Astrocyte (in vitro differentiated cells and primary cell): ENCODE measurements around the gene ZNF410. TPM values are rescaled to one million over a fixed set of nuclear protein-coding genes. Genes with fewer than 3 reads are reported as not detected.

Source experiments
- DNase-seq: peaks from one replicate; pipeline ENCODE4 v3.0.0-alpha.2; 2010; ENCODE audit warnings: low read depth
- FAIRE-seq: peaks from 2 replicates; lab custom pipeline; 2011; peaks lifted over from hg19 to GRCh38; lab: Jason Lieb, UNC
- H2AFZ ChIP-seq: 2 replicates; pipeline ENCODE4 v1.6.0; 2012; ENCODE audit warnings: low read depth, low read length, inconsistent platforms
- H3K27ac ChIP-seq: 2 replicates; pipeline ENCODE4 v1.5.1; 2011; ENCODE audit warnings: low read depth, low read length, inconsistent platforms
- H3K27me3 ChIP-seq: 2 replicates; pipeline ENCODE4 v1.6.0; 2011; ENCODE audit warnings: low read length, inconsistent platforms; ENCODE audit not compliant: insufficient read depth
- H3K36me3 ChIP-seq: 2 replicates; pipeline ENCODE4 v1.5.1; 2011; ENCODE audit warnings: low read length, inconsistent platforms; ENCODE audit not compliant: insufficient read depth
- H3K4me1 ChIP-seq: 2 replicates; pipeline ENCODE4 v1.5.1; 2011; ENCODE audit warnings: low read length, inconsistent platforms; ENCODE audit not compliant: insufficient read depth
- H3K4me2 ChIP-seq: 2 replicates; pipeline ENCODE4 v1.6.0; 2012; ENCODE audit warnings: low read length, inconsistent platforms
- H3K4me3 ChIP-seq: 2 replicates; pipeline ENCODE4 v1.5.1; 2011; ENCODE audit warnings: low read depth, mild to moderate bottlenecking, low read length, inconsistent platforms; ENCODE audit not compliant: insufficient read depth
- H3K79me2 ChIP-seq: 2 replicates; pipeline ENCODE4 v1.6.0; 2012; ENCODE audit warnings: mild to moderate bottlenecking, low read length, inconsistent platforms; ENCODE audit not compliant: insufficient read depth
- H3K9ac ChIP-seq: 2 replicates; pipeline ENCODE4 v1.6.0; 2012; ENCODE audit warnings: mild to moderate bottlenecking, low read length, inconsistent platforms
- H3K9me3 ChIP-seq: 2 replicates; pipeline ENCODE4 v1.5.1; 2012; ENCODE audit warnings: low read depth, mild to moderate bottlenecking, low read length, inconsistent platforms; ENCODE audit not compliant: insufficient read depth
- H4K20me1 ChIP-seq: 2 replicates; pipeline ENCODE4 v1.6.0; 2012; ENCODE audit warnings: low read length, inconsistent platforms; ENCODE audit not compliant: insufficient read depth
- H3K27ac Mint-ChIP-seq: one replicate; pipeline ENCODE4 v1.8.0; 2021; ENCODE audit warnings: mild to moderate bottlenecking, mixed read lengths; ENCODE audit not compliant: unreplicated experiment
- H3K27me3 Mint-ChIP-seq: one replicate; pipeline ENCODE4 v1.8.0; 2021; ENCODE audit warnings: low read depth, mixed read lengths; ENCODE audit not compliant: unreplicated experiment
- H3K36me3 Mint-ChIP-seq: one replicate; pipeline ENCODE4 v1.8.0; 2021; ENCODE audit warnings: low read depth, mixed read lengths; ENCODE audit not compliant: unreplicated experiment
- H3K4me1 Mint-ChIP-seq: one replicate; pipeline ENCODE4 v1.8.0; 2021; ENCODE audit warnings: low read depth, mixed read lengths; ENCODE audit not compliant: unreplicated experiment
- H3K4me3 Mint-ChIP-seq: one replicate; pipeline ENCODE4 v1.8.0; 2021; ENCODE audit warnings: mild to moderate bottlenecking, moderate library complexity, mixed read lengths; ENCODE audit not compliant: unreplicated experiment
- H3K9me3 Mint-ChIP-seq: one replicate; pipeline ENCODE4 v1.8.0; 2021; ENCODE audit warnings: mild to moderate bottlenecking, mixed read lengths; ENCODE audit not compliant: unreplicated experiment
- EZH2 ChIP-seq: IDR thresholded peaks from 2 replicates; pipeline ENCODE4 v1.6.1; 2012; ENCODE audit warnings: mild to moderate bottlenecking, low read length, inconsistent platforms; ENCODE audit not compliant: insufficient read depth
- total RNA-seq: library from RNA; stranded (reverse); gene quantifications from 2 replicates; pipeline ENCODE4 v1.2.1, GENCODE V29; 2021
- TF ChIP-seq, protein P1 (sequence below): IDR thresholded peaks from 2 replicates; pipeline ENCODE4 v1.5.1; 2011; ENCODE audit warnings: low read depth, mild to moderate bottlenecking, inconsistent platforms, low read length, moderate library complexity; ENCODE audit not compliant: insufficient read depth

The ZNF410 gene
- total RNA-seq, 1 donor from 2014 or later = 42.9 TPM

DNA sequence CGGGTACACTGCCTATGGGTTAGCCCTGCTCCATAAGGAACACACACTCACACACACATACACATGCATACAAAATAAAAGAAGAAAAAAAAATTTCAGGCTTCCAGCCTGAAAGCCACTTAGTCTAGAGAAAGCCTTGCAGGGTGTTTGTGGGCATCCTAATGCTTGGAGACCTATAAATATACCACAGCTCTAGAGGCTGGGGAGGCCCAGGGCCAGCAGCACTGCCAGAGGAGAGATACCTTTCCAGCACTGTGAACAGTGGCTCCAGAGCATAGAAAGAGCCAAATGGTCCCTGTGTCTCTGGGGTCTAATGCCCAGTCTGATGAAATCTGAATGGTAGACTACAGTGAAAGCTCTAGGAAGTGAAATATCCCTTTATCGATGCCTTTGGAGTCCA lies 50.4 kb downstream of the ZNF410 start:
- no peak for TF ChIP-seq EZH2
- TF ChIP-seq, protein P1, sequence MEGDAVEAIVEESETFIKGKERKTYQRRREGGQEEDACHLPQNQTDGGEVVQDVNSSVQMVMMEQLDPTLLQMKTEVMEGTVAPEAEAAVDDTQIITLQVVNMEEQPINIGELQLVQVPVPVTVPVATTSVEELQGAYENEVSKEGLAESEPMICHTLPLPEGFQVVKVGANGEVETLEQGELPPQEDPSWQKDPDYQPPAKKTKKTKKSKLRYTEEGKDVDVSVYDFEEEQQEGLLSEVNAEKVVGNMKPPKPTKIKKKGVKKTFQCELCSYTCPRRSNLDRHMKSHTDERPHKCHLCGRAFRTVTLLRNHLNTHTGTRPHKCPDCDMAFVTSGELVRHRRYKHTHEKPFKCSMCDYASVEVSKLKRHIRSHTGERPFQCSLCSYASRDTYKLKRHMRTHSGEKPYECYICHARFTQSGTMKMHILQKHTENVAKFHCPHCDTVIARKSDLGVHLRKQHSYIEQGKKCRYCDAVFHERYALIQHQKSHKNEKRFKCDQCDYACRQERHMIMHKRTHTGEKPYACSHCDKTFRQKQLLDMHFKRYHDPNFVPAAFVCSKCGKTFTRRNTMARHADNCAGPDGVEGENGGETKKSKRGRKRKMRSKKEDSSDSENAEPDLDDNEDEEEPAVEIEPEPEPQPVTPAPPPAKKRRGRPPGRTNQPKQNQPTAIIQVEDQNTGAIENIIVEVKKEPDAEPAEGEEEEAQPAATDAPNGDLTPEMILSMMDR = no peak
- H3K9me3 ChIP-seq = no peaks in the 10 kb centered on the region
- no peaks in the 10 kb centered on the region for H3K27me3 Mint-ChIP-seq
- no peak overlapping the region for H3K4me3 ChIP-seq
- DNase-seq (no peak), FAIRE-seq (no peak)
- H3K9ac ChIP-seq = no peak overlapping the region
- H3K4me1 ChIP-seq = no peaks in the 10 kb centered on the region
- no peaks in the 10 kb centered on the region for H4K20me1 ChIP-seq
- H3K27ac Mint-ChIP-seq = no peak overlapping the region
- H3K36me3 Mint-ChIP-seq = peaks cover 10% of the 10 kb centered on the region
- H3K27ac ChIP-seq = no peak overlapping the region
- H3K79me2 ChIP-seq = no peaks in the 10 kb centered on the region
- H3K4me1 Mint-ChIP-seq = no peaks in the 10 kb centered on the region
- no peak overlapping the region for H2AFZ ChIP-seq
- H3K4me3 Mint-ChIP-seq = no peak overlapping the region
- H3K4me2 ChIP-seq = no peak overlapping the region
- H3K27me3 ChIP-seq = no peaks in the 10 kb centered on the region
- H3K36me3 ChIP-seq = peaks cover 22% of the 10 kb centered on the region
- no peaks in the 10 kb centered on the region for H3K9me3 Mint-ChIP-seq

DNA sequence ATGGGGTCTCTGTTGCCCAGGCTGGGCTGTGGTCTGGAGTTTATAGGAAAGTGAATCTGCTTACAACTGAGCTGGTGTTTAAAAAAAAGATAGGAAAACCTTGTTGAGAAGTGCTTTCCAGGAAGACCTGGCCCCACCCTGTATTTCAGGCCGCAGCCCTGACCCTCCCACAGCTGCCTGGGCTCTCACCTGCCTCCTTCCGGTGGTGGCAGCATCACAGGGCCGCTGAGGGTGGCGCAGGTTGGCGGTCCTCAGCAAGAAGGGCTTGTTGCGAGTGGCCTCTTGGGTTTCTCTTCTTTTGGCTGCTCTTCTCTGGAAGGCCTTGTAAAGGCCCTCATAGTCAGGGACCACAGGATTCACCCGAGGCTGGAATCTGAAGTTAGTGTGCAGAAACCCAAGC lies 55.5 kb downstream of the ZNF410 start:
- Histone ChIP-seq H3K79me2 (no peaks in the 10 kb centered on the region), H2AFZ (no peak overlapping the region), H3K4me1 (no peaks in the 10 kb centered on the region), H3K36me3 (peaks cover 6% of the 10 kb centered on the region), H3K4me3 (no peak overlapping the region), H3K27ac (no peak overlapping the region), H3K4me2 (no peak overlapping the region), H3K9ac (no peak overlapping the region), H3K9me3 (no peaks in the 10 kb centered on the region), H3K27me3 (no peaks in the 10 kb centered on the region), H4K20me1 (no peaks in the 10 kb centered on the region)
- Mint-ChIP-seq H3K27me3 (no peaks in the 10 kb centered on the region), H3K36me3 (peaks cover 17% of the 10 kb centered on the region), H3K27ac (no peak overlapping the region), H3K9me3 (no peaks in the 10 kb centered on the region), H3K4me1 (no peaks in the 10 kb centered on the region), H3K4me3 (no peak overlapping the region)
- FAIRE-seq (no peak), DNase-seq (no peak)
- TF ChIP-seq, protein P1 = no peak
- no peak for TF ChIP-seq EZH2

DNA sequence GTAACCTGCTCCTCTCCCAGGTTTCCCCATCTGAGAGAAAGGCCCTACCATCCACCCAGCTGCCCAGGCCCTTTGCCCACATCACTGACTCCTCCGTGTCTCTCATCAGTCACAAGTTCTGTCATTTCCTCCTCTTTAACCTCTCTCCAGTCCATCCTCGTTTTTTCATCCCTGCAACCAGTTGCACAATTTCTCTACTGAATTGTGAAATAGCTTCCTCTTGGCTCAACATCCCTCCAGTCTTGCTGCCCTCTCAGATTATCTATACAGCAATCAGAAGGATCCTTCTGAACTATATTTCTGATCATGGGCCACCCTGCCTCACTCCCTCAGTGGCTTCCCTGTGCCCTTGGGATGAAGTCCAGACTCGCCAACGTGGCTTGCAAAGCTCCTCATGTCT lies 56.4 kb downstream of the ZNF410 start:
- Histone ChIP-seq H3K27ac (no peak overlapping the region), H3K36me3 (peaks cover 6% of the 10 kb centered on the region), H3K9ac (no peak overlapping the region), H2AFZ (no peak overlapping the region), H3K4me2 (no peak overlapping the region), H4K20me1 (no peaks in the 10 kb centered on the region), H3K9me3 (no peaks in the 10 kb centered on the region), H3K27me3 (no peaks in the 10 kb centered on the region), H3K79me2 (no peaks in the 10 kb centered on the region), H3K4me3 (no peak overlapping the region), H3K4me1 (no peaks in the 10 kb centered on the region)
- FAIRE-seq (no peak), DNase-seq (peak; percentile 3)
- Mint-ChIP-seq H3K27ac (no peak overlapping the region), H3K36me3 (peaks cover 13% of the 10 kb centered on the region), H3K9me3 (no peaks in the 10 kb centered on the region), H3K27me3 (no peaks in the 10 kb centered on the region), H3K4me3 (no peak overlapping the region), H3K4me1 (no peaks in the 10 kb centered on the region)
- TF ChIP-seq, protein P1 = no peak
- TF ChIP-seq EZH2 = no peak
